DND-41 (cell line): ENCODE measurements around the gene RASAL1.

Experiments used
- CTCF ChIP-seq: IDR thresholded peaks from 2 replicates; pipeline ENCODE4 v1.5.1; 2012; ENCODE audit warnings: borderline replicate concordance, low read length, moderate library complexity, mild to moderate bottlenecking; ENCODE audit not compliant: poor library complexity, severe bottlenecking; ENCODE audit errors: extremely low read depth
- EZH2 ChIP-seq: IDR thresholded peaks from 3 replicates; pipeline ENCODE4 v1.6.1; 2012; ENCODE audit warnings: borderline replicate concordance, low read depth, mild to moderate bottlenecking, moderate library complexity, low read length, inconsistent platforms; ENCODE audit not compliant: severe bottlenecking

- no peak for TF ChIP-seq CTCF
- TF ChIP-seq EZH2, result no peak
Observed at GRCh38 chr12:113170457-113170856, 34.9 kb upstream of the RASAL1 start.
